Panc1 (cell line): ENCODE data around the gene FGD5. TPM values are rescaled to one million over a fixed set of nuclear protein-coding genes. Genes with fewer than 3 reads are reported as not detected.

Experiments used
- ATAC-seq: fragments of 200-7000 bp; cut with Tn5 transposase; 2 replicates; pipeline ENCODE4 v1.9.1; 2020; ENCODE audit warnings: mild to moderate bottlenecking, moderate library complexity
- BruUV-seq: library from RNA; stranded (reverse); fragments of 400-500 nt; replicated peaks from 2 replicates; lab custom pipeline; 2021; lab: Mats Ljungman, UMichigan
- CTCF ChIA-PET: fragments of 300-600 bp; sonication (Branson Sonifier 250); formaldehyde crosslinking; loops from one replicate; lab custom pipeline; 2022; ENCODE audit warnings: antibody characterized with exemption; lab: Charles Lee
- POLR2A ChIA-PET: fragments of 300-600 bp; sonication (Branson Sonifier 250); formaldehyde crosslinking; loops from one replicate; lab custom pipeline; 2022; ENCODE audit warnings: antibody characterized with exemption; lab: Charles Lee
- DNase-seq: peaks from one replicate; pipeline ENCODE4 v3.0.0-alpha.2; 2010; ENCODE audit warnings: low read depth, low spot score
- H3K27ac ChIP-seq: 2 replicates; pipeline ENCODE4 v1.5.1; 2011; ENCODE audit warnings: mild to moderate bottlenecking, low read length, inconsistent platforms
- H3K27me3 ChIP-seq: fragments of 200-500 bp; sonication (Bioruptor generic); 2 replicates; pipeline ENCODE4 v1.6.0; 2014; ENCODE audit warnings: low read length, inconsistent platforms; ENCODE audit not compliant: control insufficient read depth, insufficient read depth
- H3K36me3 ChIP-seq: fragments of 200-500 bp; sonication (Bioruptor generic); 2 replicates; pipeline ENCODE4 v1.5.1; 2014; ENCODE audit warnings: inconsistent platforms, mild to moderate bottlenecking, low read length, moderate library complexity; ENCODE audit not compliant: control insufficient read depth, insufficient read depth
- H3K4me1 ChIP-seq: 2 replicates; pipeline ENCODE4 v1.5.1; 2011; ENCODE audit warnings: inconsistent platforms, mild to moderate bottlenecking, low read length, moderate library complexity; ENCODE audit not compliant: control insufficient read depth, insufficient read depth
- H3K4me3 ChIP-seq, 2 experiments: 2 replicates each; pipeline ENCODE4 v1.5.1; 2011 to 2012; ENCODE audit warnings: low read depth in 2 of 2, low read length in 2 of 2, mild to moderate bottlenecking in 2 of 2, inconsistent platforms in 1 of 2, moderate library complexity in 1 of 2
- H3K9me3 ChIP-seq: fragments of 200-500 bp; sonication (Bioruptor generic); 2 replicates; pipeline ENCODE4 v1.5.1; 2014; ENCODE audit warnings: low read depth, mild to moderate bottlenecking, inconsistent platforms, low read length, moderate library complexity; ENCODE audit not compliant: control insufficient read depth, insufficient read depth
- POLR2AphosphoS5 ChIP-seq: IDR thresholded peaks from 2 replicates; pipeline ENCODE4 v1.6.1; 2012; ENCODE audit warnings: mild to moderate bottlenecking, low read depth, low read length, moderate library complexity
- SIN3A ChIP-seq: IDR thresholded peaks from 2 replicates; pipeline ENCODE4 v1.6.1; 2012; ENCODE audit warnings: low read depth, mild to moderate bottlenecking, low read length, moderate library complexity, borderline replicate concordance; ENCODE audit not compliant: insufficient read depth
- TCF7L2 ChIP-seq: IDR thresholded peaks from 2 replicates; pipeline ENCODE4 v1.6.1; 2011; ENCODE audit warnings: mild to moderate bottlenecking, low read depth, low read length, inconsistent platforms
- in situ Hi-C: cut with HindIII; loops from 2 replicates; pipeline ENCODE4 v1.10.0; 2016; ENCODE audit warnings: low sequenced_read_pairs, low pct_unique_long_range_greater_than_20kb
- intact Hi-C: fragments of 100-400 bp; cut with micrococcal nuclease; formaldehyde crosslinking; loops from one replicate; pipeline ENCODE4 v1.10.0; 2022; ENCODE audit not compliant: unreplicated experiment
- total RNA-seq: library from RNA; stranded (reverse); gene quantifications from one replicate; pipeline ENCODE4 v1.2.1, GENCODE V29; 2021; ENCODE audit not compliant: unreplicated experiment
- TF ChIP-seq, protein P1 (sequence below): fragments of 450-650 bp; IDR thresholded peaks from 2 replicates; pipeline ENCODE4 v1.5.1; 2017; ENCODE audit warnings: mild to moderate bottlenecking
- TF ChIP-seq, protein P2 (sequence below), 2 experiments: IDR thresholded peaks; 2 replicates each; pipeline ENCODE4 v1.6.1; 2011 to 2012; ENCODE audit warnings: low read depth in 2 of 2, control low read depth in 1 of 2, low read length in 1 of 2, mild to moderate bottlenecking in 1 of 2, moderate library complexity in 1 of 2; ENCODE audit not compliant: insufficient read depth in 1 of 2

The FGD5 gene
- total RNA-seq, 1 experiment from 2014 or later = 0.77 TPM

DNA sequence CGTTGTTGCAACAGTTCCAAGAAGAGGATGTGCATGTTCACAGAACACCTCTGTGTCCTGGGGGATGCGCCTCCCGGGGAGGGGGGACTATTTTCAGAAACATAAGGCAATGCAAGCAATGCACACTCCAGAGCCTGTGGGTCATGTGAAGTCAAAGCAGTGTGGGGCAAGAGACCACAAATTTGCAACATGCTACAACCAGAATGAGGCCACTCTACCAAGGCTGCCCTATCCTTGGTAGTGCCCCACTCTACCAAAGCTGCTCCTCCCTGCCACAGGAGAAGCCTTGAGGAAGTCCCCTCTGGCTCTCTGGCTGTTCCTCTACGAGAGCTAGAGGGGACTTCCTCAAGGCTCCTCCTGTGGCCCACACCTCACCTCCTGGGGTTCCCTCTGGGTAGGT, 120.2 kb downstream of the FGD5 start:
- ATAC-seq (no peak), DNase-seq (no peak)
- ChIA-PET CTCF (interaction anchor here (0.7 kb wide), 1 partner anchor 397 kb away, joined by 6 read pairs; no protein-coding TSS in a partner anchor), POLR2A (no interaction called here)
- H3K4me3 ChIP-seq = no peak overlapping the region
- TF ChIP-seq SIN3A = no peak
- TF ChIP-seq POLR2AphosphoS5 = no peak
- TF ChIP-seq, protein P1, sequence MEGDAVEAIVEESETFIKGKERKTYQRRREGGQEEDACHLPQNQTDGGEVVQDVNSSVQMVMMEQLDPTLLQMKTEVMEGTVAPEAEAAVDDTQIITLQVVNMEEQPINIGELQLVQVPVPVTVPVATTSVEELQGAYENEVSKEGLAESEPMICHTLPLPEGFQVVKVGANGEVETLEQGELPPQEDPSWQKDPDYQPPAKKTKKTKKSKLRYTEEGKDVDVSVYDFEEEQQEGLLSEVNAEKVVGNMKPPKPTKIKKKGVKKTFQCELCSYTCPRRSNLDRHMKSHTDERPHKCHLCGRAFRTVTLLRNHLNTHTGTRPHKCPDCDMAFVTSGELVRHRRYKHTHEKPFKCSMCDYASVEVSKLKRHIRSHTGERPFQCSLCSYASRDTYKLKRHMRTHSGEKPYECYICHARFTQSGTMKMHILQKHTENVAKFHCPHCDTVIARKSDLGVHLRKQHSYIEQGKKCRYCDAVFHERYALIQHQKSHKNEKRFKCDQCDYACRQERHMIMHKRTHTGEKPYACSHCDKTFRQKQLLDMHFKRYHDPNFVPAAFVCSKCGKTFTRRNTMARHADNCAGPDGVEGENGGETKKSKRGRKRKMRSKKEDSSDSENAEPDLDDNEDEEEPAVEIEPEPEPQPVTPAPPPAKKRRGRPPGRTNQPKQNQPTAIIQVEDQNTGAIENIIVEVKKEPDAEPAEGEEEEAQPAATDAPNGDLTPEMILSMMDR = no peak
- no peaks in the 10 kb centered on the region for H3K27me3 ChIP-seq
- in situ Hi-C loops = no loop called here
- H3K9me3 ChIP-seq = no peaks in the 10 kb centered on the region
- no TSS peak for BruUV-seq
- H3K27ac ChIP-seq = no peak overlapping the region
- no peaks in the 10 kb centered on the region; the same call in 1 of the 2 replicates for H3K36me3 ChIP-seq
- intact Hi-C loops = no loop called here
- H3K4me1 ChIP-seq = no peaks in the 10 kb centered on the region

DNA sequence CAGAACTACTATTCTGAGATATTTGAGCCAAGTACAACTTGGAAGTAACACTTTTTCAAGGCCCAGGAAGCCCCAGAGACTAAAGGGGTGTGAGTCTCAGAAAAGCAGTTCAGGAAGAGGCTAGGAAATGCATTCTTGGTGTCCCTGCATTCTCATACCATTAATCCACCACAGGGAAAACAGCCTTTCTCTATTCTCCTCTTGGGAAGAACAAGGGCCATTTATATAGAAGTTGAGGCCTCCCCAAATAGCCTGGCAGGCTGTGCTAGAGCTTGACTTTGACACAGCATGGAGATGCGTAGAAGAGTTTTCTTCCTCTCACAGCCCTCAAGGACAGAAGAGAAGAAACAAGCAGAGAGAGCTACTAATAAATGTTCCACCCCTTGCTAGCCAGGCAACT, 123.1 kb downstream of the FGD5 start:
- Histone ChIP-seq H3K27me3 (no peaks in the 10 kb centered on the region), H3K36me3 (peaks cover 2% of the 10 kb centered on the region; the same call in 1 of the 2 replicates), H3K27ac (no peak overlapping the region), H3K9me3 (no peaks in the 10 kb centered on the region), H3K4me1 (peaks cover 4% of the 10 kb centered on the region; the same call in 1 of the 2 replicates), H3K4me3 (no peak overlapping the region)
- ChIA-PET POLR2A (no interaction called here), CTCF (no interaction called here)
- in situ Hi-C loops (no loop called here), intact Hi-C loops (no loop called here)
- BruUV-seq = no TSS peak
- no peak for ATAC-seq
- TF ChIP-seq TCF7L2 (no peak), SIN3A (no peak), POLR2AphosphoS5 (no peak)
- TF ChIP-seq, protein P1 = no peak
- TF ChIP-seq, protein P2, sequence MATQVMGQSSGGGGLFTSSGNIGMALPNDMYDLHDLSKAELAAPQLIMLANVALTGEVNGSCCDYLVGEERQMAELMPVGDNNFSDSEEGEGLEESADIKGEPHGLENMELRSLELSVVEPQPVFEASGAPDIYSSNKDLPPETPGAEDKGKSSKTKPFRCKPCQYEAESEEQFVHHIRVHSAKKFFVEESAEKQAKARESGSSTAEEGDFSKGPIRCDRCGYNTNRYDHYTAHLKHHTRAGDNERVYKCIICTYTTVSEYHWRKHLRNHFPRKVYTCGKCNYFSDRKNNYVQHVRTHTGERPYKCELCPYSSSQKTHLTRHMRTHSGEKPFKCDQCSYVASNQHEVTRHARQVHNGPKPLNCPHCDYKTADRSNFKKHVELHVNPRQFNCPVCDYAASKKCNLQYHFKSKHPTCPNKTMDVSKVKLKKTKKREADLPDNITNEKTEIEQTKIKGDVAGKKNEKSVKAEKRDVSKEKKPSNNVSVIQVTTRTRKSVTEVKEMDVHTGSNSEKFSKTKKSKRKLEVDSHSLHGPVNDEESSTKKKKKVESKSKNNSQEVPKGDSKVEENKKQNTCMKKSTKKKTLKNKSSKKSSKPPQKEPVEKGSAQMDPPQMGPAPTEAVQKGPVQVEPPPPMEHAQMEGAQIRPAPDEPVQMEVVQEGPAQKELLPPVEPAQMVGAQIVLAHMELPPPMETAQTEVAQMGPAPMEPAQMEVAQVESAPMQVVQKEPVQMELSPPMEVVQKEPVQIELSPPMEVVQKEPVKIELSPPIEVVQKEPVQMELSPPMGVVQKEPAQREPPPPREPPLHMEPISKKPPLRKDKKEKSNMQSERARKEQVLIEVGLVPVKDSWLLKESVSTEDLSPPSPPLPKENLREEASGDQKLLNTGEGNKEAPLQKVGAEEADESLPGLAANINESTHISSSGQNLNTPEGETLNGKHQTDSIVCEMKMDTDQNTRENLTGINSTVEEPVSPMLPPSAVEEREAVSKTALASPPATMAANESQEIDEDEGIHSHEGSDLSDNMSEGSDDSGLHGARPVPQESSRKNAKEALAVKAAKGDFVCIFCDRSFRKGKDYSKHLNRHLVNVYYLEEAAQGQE (IDR thresholded peaks at IDR 0.05; ENCODE audit: insufficient read depth in 1 of 2, low read depth in 2 of 2, low read length in 1 of 2) = no peak
- DNase-seq = no peak
